K562 (cell line): ENCODE data around the gene NPAS3. TPM values are rescaled to one million over a fixed set of nuclear protein-coding genes. Genes with fewer than 3 reads are reported as not detected.

Source experiments
- ATAC-seq: fragments of 200-7000 bp; cut with Tn5 transposase; 3 replicates; pipeline ENCODE4 v1.9.1; 2020; ENCODE audit warnings: moderate library complexity
- BruUV-seq: library from RNA; stranded (reverse); fragments of 400-500 nt; replicated peaks from 2 replicates; lab custom pipeline; 2021; lab: Mats Ljungman, UMichigan
- CTCF ChIA-PET: fragments of 300-600 bp; formaldehyde crosslinking; extraction: SDS; loops from one replicate; lab custom pipeline; 2021; ENCODE audit warnings: low intra/inter-chr PET ratio; lab: Yijun Ruan, JAX
- POLR2A ChIA-PET: fragments of 300-600, 350-650 bp; sonication (Branson Sonifier 250); formaldehyde crosslinking; extraction: SDS; loops from one replicate; lab custom pipeline; 2021; ENCODE audit warnings: antibody characterized with exemption, inconsistent platforms; lab: Yijun Ruan, JAX
- DNase-seq, 4 experiments: peaks; one replicate each; pipeline versions ENCODE4 v3.0.0 to v3.0.0-alpha.2; 2011 to 2018; ENCODE audit warnings: low spot score in 3 of 4, mixed read lengths in 3 of 4; ENCODE audit errors: extremely low read depth in 1 of 4
- FAIRE-seq: peaks from 2 replicates; lab custom pipeline; 2011; peaks lifted over from hg19 to GRCh38; lab: Jason Lieb, UNC
- H2AFZ ChIP-seq: 2 replicates; pipeline ENCODE4 v1.6.0; 2011; ENCODE audit warnings: low read depth, low read length, control low read depth, inconsistent platforms
- H3K27ac ChIP-seq: fragments of 200-600 bp; 3 replicates; pipeline ENCODE4 v1.8.0; 2011; ENCODE audit warnings: low read depth, mild to moderate bottlenecking, control low read depth, inconsistent platforms, low read length, moderate library complexity, mixed read lengths; ENCODE audit errors: extremely low read depth
- H3K27me3 ChIP-seq, 2 experiments: fragments of 300-600 bp in 1 of 2; 2 replicates in 1 of 2; 3 replicates in 1 of 2; pipeline versions ENCODE4 v1.6.0 to v1.8.0; 2011; ENCODE audit warnings: inconsistent platforms in 2 of 2, low read length in 2 of 2, mild to moderate bottlenecking in 1 of 2, mixed read lengths in 1 of 2, moderate library complexity in 1 of 2; ENCODE audit not compliant: control insufficient read depth in 2 of 2, insufficient read depth in 2 of 2
- H3K36me3 ChIP-seq: fragments of 300-600 bp; 3 replicates; pipeline ENCODE4 v1.8.0; 2011; ENCODE audit warnings: mild to moderate bottlenecking, low read length, inconsistent platforms; ENCODE audit not compliant: control insufficient read depth, insufficient read depth
- H3K4me1 ChIP-seq, 2 experiments: fragments of 200-600 bp in 1 of 2; replicated peaks in 1 of 2; 2 replicates in 1 of 2; 3 replicates in 1 of 2; pipeline versions ENCODE4 v1.5.1 to v1.8.0; 2011; ENCODE audit warnings: inconsistent platforms in 2 of 2, low read length in 2 of 2, mild to moderate bottlenecking in 1 of 2, mixed read lengths in 1 of 2, moderate library complexity in 1 of 2; ENCODE audit not compliant: control insufficient read depth in 2 of 2, insufficient read depth in 2 of 2
- H3K4me2 ChIP-seq: 2 replicates; pipeline ENCODE4 v1.6.1; 2011; ENCODE audit warnings: low read length, control low read depth, inconsistent platforms, mixed read lengths; ENCODE audit not compliant: insufficient read depth
- H3K4me3 ChIP-seq: fragments of 200-600 bp; sonication (generic), shearing (Covaris generic); 2 replicates; pipeline ENCODE4 v1.5.1; 2016; ENCODE audit warnings: control low read depth, inconsistent platforms
- H3K79me2 ChIP-seq: fragments of 200-600 bp; 3 replicates; pipeline ENCODE4 v1.8.0; 2011; ENCODE audit warnings: low read length, inconsistent platforms; ENCODE audit not compliant: control insufficient read depth, insufficient read depth
- H3K9ac ChIP-seq, 2 experiments: 2 replicates each; pipeline versions ENCODE4 v1.6.0 to v1.6.1; 2011; ENCODE audit warnings: low read depth in 2 of 2, low read length in 2 of 2, control low read depth in 1 of 2, inconsistent platforms in 1 of 2, mild to moderate bottlenecking in 1 of 2, mixed read lengths in 1 of 2; ENCODE audit not compliant: insufficient read depth in 1 of 2
- H3K9me1 ChIP-seq: one replicate; pipeline ENCODE4 v1.6.0; 2011; ENCODE audit warnings: inconsistent platforms, mild to moderate bottlenecking, low read length, moderate library complexity; ENCODE audit not compliant: control insufficient read depth, insufficient read depth
- H3K9me3 ChIP-seq: replicated peaks from 2 replicates; pipeline ENCODE4 v1.5.1; 2011; ENCODE audit warnings: low read depth, low read length, inconsistent platforms; ENCODE audit not compliant: control insufficient read depth, insufficient read depth
- H4K20me1 ChIP-seq: replicated peaks from 2 replicates; pipeline ENCODE4 v1.6.1; 2011; ENCODE audit warnings: low read length, inconsistent platforms, mixed read lengths; ENCODE audit not compliant: control insufficient read depth, insufficient read depth
- ARID1B ChIP-seq: fragments of 450-650 bp; IDR thresholded peaks from 2 replicates; pipeline ENCODE4 v1.6.1; 2016; ENCODE audit warnings: antibody characterized with exemption, mild to moderate bottlenecking, inconsistent platforms
- BCL6 ChIP-seq: fragments of 250-450 bp; sonication (Bioruptor Pico); IDR thresholded peaks from 2 replicates; pipeline ENCODE4 v1.4.0; 2020
- CCAR2 ChIP-seq: fragments of 200-400 bp; formaldehyde crosslinking; IDR thresholded peaks from 2 replicates; pipeline ENCODE4 v1.6.1; 2017; ENCODE audit warnings: mild to moderate bottlenecking, low read depth, low read length
- EWSR1 ChIP-seq: fragments of 450-650 bp; IDR thresholded peaks from 2 replicates; pipeline ENCODE4 v1.6.1; 2018; ENCODE audit warnings: borderline replicate concordance, mild to moderate bottlenecking, low read depth, moderate library complexity; ENCODE audit not compliant: partially characterized antibody
- FOXM1 ChIP-seq, 2 experiments: fragments of 450-650 bp in 1 of 2; sonication (generic) in 1 of 2; formaldehyde crosslinking in 1 of 2; IDR thresholded peaks; 2 replicates each; pipeline versions ENCODE4 v1.6.1 to v1.9.0; 2017 to 2022; ENCODE audit warnings: low read depth in 2 of 2, mild to moderate bottlenecking in 2 of 2, missing genetic modification reagents in 1 of 2, moderate library complexity in 1 of 2
- FOXP1 ChIP-seq: sonication (generic); formaldehyde crosslinking; IDR thresholded peaks from 2 replicates; pipeline ENCODE4 v1.8.0; 2022; ENCODE audit warnings: mild to moderate bottlenecking, missing genetic modification reagents
- KLF1 ChIP-seq: fragments of 450-650 bp; IDR thresholded peaks from 2 replicates; pipeline ENCODE4 v1.6.1; 2016; ENCODE audit warnings: missing genetic modification characterization, missing compliant biosample characterization
- MCM2 ChIP-seq: fragments of 450-650 bp; IDR thresholded peaks from 2 replicates; pipeline ENCODE4 v1.6.1; 2017; ENCODE audit warnings: low read depth, mild to moderate bottlenecking
- MCM5 ChIP-seq: fragments of 450-650 bp; IDR thresholded peaks from 2 replicates; pipeline ENCODE4 v1.6.1; 2016; ENCODE audit warnings: low read depth
- NCOA2 ChIP-seq, 2 experiments: fragments of 450-650 bp; IDR thresholded peaks; 2 replicates each; pipeline ENCODE4 v1.6.1; 2018; ENCODE audit warnings: mild to moderate bottlenecking in 2 of 2, moderate library complexity in 1 of 2; ENCODE audit not compliant: partially characterized antibody in 2 of 2
- SIX5 ChIP-seq, 2 experiments: IDR thresholded peaks; 2 replicates each; pipeline ENCODE4 v1.6.1; 2011; ENCODE audit warnings: low read length in 2 of 2, borderline replicate concordance in 1 of 2, low read depth in 1 of 2, mild to moderate bottlenecking in 1 of 2, moderate library complexity in 1 of 2; ENCODE audit not compliant: insufficient read depth in 1 of 2
- SREBF2 ChIP-seq: sonication (generic); formaldehyde crosslinking; IDR thresholded peaks from 2 replicates; pipeline ENCODE4 v1.4.0; 2020; ENCODE audit warnings: mild to moderate bottlenecking, missing genetic modification reagents
- WHSC1 ChIP-seq: IDR thresholded peaks from one replicate; pipeline ENCODE4 v1.6.1; 2012; ENCODE audit warnings: low read length, control low read depth, inconsistent platforms
- ZNF324 ChIP-seq: fragments of 250-450 bp; sonication (Bioruptor Pico); IDR thresholded peaks from 2 replicates; pipeline ENCODE4 v1.4.0; 2020; ENCODE audit warnings: mild to moderate bottlenecking
- WGBS: fragments of 100-300 bp; shearing (Covaris generic); methylation state at CpG from one replicate; pipeline ENCODE4 v1.1.6; 2016; ENCODE audit warnings: low coverage, mixed read lengths; ENCODE audit not compliant: insufficient coverage; ENCODE audit errors: missing lambda C conversion rate; 5-methylcytosine and 5-hydroxymethylcytosine counted together
- in situ Hi-C: fragments of 300-500 bp; cut with MboI; formaldehyde crosslinking; loops from 4 replicates; pipeline ENCODE4 v1.15.0; 2018; ENCODE audit warnings: inconsistent platforms, mixed read lengths
- intact Hi-C: fragments of 100-400 bp; cut with micrococcal nuclease; formaldehyde crosslinking; loops from 2 replicates; pipeline ENCODE4 v1.14.2; 2022
- polyA plus RNA-seq, 8 experiments: library from polyadenylated mRNA; depleted of rRNA in 4 of 8; stranded (reverse) in 5 of 8; unstranded in 3 of 8; fragments of >200 nt; fragmentation: Nextera tagmentation in 2 of 8; fragmentation: Illumina TruSeq in 1 of 8; extraction: Ambion mirVana in 2 of 8; extraction: Trizol in 1 of 8; gene quantifications; 2 replicates each; pipeline versions ENCODE4 v1.2.1 to v1.2.3, GENCODE V29; 2011 to 2014; ENCODE audit warnings: inconsistent platforms in 1 of 8, missing spikeins in 1 of 8
- total RNA-seq, 7 experiments: library from RNA; depleted of rRNA in 6 of 7; stranded (reverse); fragments of >200 nt in 6 of 7; fragmentation: Illumina TruSeq in 2 of 7; extraction: Trizol in 2 of 7; gene quantifications; 2 replicates each; pipeline versions ENCODE4 v1.2.1 to v1.2.3, GENCODE V29; 2011 to 2021; ENCODE audit warnings: low replicate concordance in 1 of 7
- TF ChIP-seq, protein P1 (sequence below): sonication (generic); formaldehyde crosslinking; IDR thresholded peaks from 2 replicates; pipeline ENCODE4 v1.9.0; 2022; ENCODE audit warnings: mild to moderate bottlenecking, missing genetic modification reagents
- TF ChIP-seq, protein P2 (sequence below): fragments of 450-650 bp; IDR thresholded peaks from 2 replicates; pipeline ENCODE4 v1.6.1; 2016; ENCODE audit warnings: borderline replicate concordance
- TF ChIP-seq, protein P3 (sequence below): fragments of 250-450 bp; sonication (Bioruptor Pico); IDR thresholded peaks from 2 replicates; pipeline ENCODE4 v1.8.0; 2022; ENCODE audit warnings: moderate library complexity, mild to moderate bottlenecking, inconsistent platforms

NPAS3 gene
- total and polyA plus RNA-seq, 9 of the 15 experiments (the other 6 are each of a cell fraction or from before 2014, with no cell fraction given) = 0.04 TPM; not detected in 8

- intact Hi-C loops (no loop called here), in situ Hi-C loops (no loop called here)
- H3K27me3 ChIP-seq = no peaks in the 10 kb centered on the region
- ChIA-PET POLR2A (no interaction called here), CTCF (no interaction called here)
- 5% methylated on average over 2 of the region's 2 CpGs for WGBS
- H4K20me1 ChIP-seq = no peaks in the 10 kb centered on the region
- no peak overlapping the region for H3K4me2 ChIP-seq
- no peak overlapping the region for H3K4me3 ChIP-seq
- no peak overlapping the region for H3K27ac ChIP-seq
- no peaks in the 10 kb centered on the region for H3K4me1 ChIP-seq
- no TSS peak for BruUV-seq
- no peaks in the 10 kb centered on the region for H3K79me2 ChIP-seq
- H3K36me3 ChIP-seq = no peaks in the 10 kb centered on the region
- H3K9me1 ChIP-seq = no peaks in the 10 kb centered on the region
- no peak for ATAC-seq
- H2AFZ ChIP-seq = no peak overlapping the region
- FAIRE-seq = no peak
- no peak for DNase-seq
- no peak overlapping the region for H3K9ac ChIP-seq
- no peaks in the 10 kb centered on the region for H3K9me3 ChIP-seq
- TF ChIP-seq KLF1 (tag) = no peak
- no peak for TF ChIP-seq MCM5
- TF ChIP-seq, protein P1, sequence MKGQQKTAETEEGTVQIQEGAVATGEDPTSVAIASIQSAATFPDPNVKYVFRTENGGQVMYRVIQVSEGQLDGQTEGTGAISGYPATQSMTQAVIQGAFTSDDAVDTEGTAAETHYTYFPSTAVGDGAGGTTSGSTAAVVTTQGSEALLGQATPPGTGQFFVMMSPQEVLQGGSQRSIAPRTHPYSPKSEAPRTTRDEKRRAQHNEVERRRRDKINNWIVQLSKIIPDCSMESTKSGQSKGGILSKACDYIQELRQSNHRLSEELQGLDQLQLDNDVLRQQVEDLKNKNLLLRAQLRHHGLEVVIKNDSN (CRISPR knock-in tag) = no peak
- TF ChIP-seq FOXP1 = no peak
- TF ChIP-seq, protein P2, sequence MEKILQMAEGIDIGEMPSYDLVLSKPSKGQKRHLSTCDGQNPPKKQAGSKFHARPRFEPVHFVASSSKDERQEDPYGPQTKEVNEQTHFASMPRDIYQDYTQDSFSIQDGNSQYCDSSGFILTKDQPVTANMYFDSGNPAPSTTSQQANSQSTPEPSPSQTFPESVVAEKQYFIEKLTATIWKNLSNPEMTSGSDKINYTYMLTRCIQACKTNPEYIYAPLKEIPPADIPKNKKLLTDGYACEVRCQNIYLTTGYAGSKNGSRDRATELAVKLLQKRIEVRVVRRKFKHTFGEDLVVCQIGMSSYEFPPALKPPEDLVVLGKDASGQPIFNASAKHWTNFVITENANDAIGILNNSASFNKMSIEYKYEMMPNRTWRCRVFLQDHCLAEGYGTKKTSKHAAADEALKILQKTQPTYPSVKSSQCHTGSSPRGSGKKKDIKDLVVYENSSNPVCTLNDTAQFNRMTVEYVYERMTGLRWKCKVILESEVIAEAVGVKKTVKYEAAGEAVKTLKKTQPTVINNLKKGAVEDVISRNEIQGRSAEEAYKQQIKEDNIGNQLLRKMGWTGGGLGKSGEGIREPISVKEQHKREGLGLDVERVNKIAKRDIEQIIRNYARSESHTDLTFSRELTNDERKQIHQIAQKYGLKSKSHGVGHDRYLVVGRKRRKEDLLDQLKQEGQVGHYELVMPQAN = no peak
- no peak for TF ChIP-seq SIX5 (IDR thresholded peaks at IDR 0.05; ENCODE audit: borderline replicate concordance in 1 of 2, insufficient read depth in 1 of 2, low read depth in 1 of 2, low read length in 2 of 2)
- TF ChIP-seq MCM2 = no peak
- TF ChIP-seq EWSR1 = no peak
- TF ChIP-seq BCL6 (CRISPR knock-in tag) = no peak
- no peak for TF ChIP-seq WHSC1
- TF ChIP-seq SREBF2 (CRISPR knock-in tag) = no peak
- TF ChIP-seq ZNF324 = no peak
- TF ChIP-seq CCAR2 = no peak
- no peak for TF ChIP-seq FOXM1 (IDR thresholded peaks at IDR 0.05; ENCODE audit: low read depth)
- TF ChIP-seq FOXM1 (CRISPR knock-in tag; IDR thresholded peaks at IDR 0.05; ENCODE audit: low read depth) = no peak
- TF ChIP-seq ARID1B = no peak
- TF ChIP-seq, protein P3, sequence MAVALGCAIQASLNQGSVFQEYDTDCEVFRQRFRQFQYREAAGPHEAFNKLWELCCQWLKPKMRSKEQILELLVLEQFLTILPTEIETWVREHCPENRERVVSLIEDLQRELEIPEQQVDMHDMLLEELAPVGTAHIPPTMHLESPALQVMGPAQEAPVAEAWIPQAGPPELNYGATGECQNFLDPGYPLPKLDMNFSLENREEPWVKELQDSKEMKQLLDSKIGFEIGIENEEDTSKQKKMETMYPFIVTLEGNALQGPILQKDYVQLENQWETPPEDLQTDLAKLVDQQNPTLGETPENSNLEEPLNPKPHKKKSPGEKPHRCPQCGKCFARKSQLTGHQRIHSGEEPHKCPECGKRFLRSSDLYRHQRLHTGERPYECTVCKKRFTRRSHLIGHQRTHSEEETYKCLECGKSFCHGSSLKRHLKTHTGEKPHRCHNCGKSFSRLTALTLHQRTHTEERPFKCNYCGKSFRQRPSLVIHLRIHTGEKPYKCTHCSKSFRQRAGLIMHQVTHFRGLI (CRISPR knock-in tag) = no peak
- TF ChIP-seq NCOA2 (IDR thresholded peaks at IDR 0.05; ENCODE audit: partially characterized antibody in 2 of 2) = no peak
Observed at GRCh38 chr14:33584697-33585096, 646.0 kb downstream of the NPAS3 start.
